ENCODE measurements around the gene CXCL5. TPM values are rescaled to one million over a fixed set of nuclear protein-coding genes. Genes with fewer than 3 reads are reported as not detected.
A peak's percentile ranks its signal among the peaks of the same experiment; 100 is the strongest.

CXCL5 gene
- total RNA-seq, 1 experiment from 2014 or later, result 0.51 TPM

DNA sequence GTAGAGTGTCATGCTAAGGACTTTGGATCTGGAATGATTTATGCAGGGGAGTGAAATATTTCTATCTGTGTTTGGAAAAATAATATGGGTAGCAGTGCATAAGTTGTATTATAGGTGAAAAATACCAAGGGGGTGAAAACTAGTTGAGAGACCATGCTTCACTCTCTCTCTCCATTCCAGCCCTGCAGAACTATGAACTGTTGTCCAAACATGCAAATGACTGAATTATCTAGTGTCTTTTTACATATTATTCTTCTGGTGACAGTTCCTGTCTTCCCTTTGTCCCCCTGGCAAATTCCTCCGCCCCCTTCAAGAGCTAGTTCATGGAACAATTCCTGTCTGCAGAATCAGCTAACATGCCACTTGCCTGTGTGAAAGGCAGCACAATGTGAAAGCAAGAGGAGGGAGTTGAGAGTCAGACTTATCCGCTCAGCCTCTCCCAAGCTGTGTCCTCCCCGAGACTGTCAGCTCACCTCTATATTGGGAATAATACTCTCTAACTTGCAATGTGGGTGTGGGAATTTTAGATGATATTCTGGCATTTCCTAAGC, 19.0 kb downstream of the CXCL5 start:
- H3K4me1 Mint-ChIP-seq (ENCODE audit: insufficient read depth, unreplicated experiment), result peaks cover 9% of the 10 kb centered on the region
- no peak for DNase-seq (ENCODE audit: unreplicated experiment)
- H3K27me3 Mint-ChIP-seq (ENCODE audit: insufficient read depth, unreplicated experiment), result no peaks in the 10 kb centered on the region
- no TSS peak for BruUV-seq (replicated peaks)
- H3K36me3 Mint-ChIP-seq (ENCODE audit: insufficient read depth, unreplicated experiment), result no peaks in the 10 kb centered on the region
- H3K9me3 Mint-ChIP-seq (ENCODE audit: unreplicated experiment), result no peaks in the 10 kb centered on the region
- TF ChIP-seq, protein P1, sequence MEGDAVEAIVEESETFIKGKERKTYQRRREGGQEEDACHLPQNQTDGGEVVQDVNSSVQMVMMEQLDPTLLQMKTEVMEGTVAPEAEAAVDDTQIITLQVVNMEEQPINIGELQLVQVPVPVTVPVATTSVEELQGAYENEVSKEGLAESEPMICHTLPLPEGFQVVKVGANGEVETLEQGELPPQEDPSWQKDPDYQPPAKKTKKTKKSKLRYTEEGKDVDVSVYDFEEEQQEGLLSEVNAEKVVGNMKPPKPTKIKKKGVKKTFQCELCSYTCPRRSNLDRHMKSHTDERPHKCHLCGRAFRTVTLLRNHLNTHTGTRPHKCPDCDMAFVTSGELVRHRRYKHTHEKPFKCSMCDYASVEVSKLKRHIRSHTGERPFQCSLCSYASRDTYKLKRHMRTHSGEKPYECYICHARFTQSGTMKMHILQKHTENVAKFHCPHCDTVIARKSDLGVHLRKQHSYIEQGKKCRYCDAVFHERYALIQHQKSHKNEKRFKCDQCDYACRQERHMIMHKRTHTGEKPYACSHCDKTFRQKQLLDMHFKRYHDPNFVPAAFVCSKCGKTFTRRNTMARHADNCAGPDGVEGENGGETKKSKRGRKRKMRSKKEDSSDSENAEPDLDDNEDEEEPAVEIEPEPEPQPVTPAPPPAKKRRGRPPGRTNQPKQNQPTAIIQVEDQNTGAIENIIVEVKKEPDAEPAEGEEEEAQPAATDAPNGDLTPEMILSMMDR (IDR thresholded peaks at IDR 0.05; ENCODE audit: unreplicated experiment), result no peak
- H3K4me3 Mint-ChIP-seq (ENCODE audit: unreplicated experiment), result no peak overlapping the region
- CTCF ChIA-PET, result interaction anchor here (0.9 kb wide), 1 partner anchor 12 kb away, joined by 3 read pairs; no protein-coding TSS in a partner anchor
- intact Hi-C loops (cut with micrococcal nuclease), result no loop called here
- H3K27ac Mint-ChIP-seq (ENCODE audit: low read depth, unreplicated experiment), result no peak overlapping the region
- POLR2A ChIA-PET, result no interaction called here

DNA sequence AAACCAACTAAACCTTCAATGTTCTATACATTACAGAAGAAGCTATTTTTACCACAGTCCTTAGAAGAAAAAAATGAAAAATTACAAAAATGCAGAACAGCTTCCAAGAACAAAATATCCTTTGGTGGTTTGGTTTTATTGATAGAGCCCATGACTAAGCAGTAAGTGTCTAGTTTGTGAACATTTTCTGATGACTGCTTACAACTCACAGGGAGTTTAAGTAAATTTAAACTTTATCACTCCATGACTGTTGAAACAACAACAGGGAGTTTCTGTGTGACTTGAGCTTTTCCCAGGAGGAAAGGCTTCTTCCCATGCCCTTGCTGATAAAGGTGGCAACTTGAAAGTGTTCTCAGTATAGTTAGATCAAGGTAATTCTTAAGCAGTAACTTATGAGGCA, 19.6 kb downstream of the CXCL5 start:
- TF ChIP-seq, protein P1 (IDR thresholded peaks at IDR 0.05; ENCODE audit: unreplicated experiment), result no peak
- peak; percentile 36 for DNase-seq (ENCODE audit: unreplicated experiment)
- H3K36me3 Mint-ChIP-seq (ENCODE audit: insufficient read depth, unreplicated experiment), result no peaks in the 10 kb centered on the region
- H3K4me1 Mint-ChIP-seq (ENCODE audit: insufficient read depth, unreplicated experiment), result peaks cover 9% of the 10 kb centered on the region
- no peak overlapping the region for H3K27ac Mint-ChIP-seq (ENCODE audit: low read depth, unreplicated experiment)
- no TSS peak for BruUV-seq (replicated peaks)
- no peak overlapping the region for H3K4me3 Mint-ChIP-seq (ENCODE audit: unreplicated experiment)
- ChIA-PET POLR2A (interaction anchor here (1.0 kb wide), 1 partner anchor 31 kb away, joined by 3 read pairs; no protein-coding TSS in a partner anchor), CTCF (interaction anchor here (0.9 kb wide), 1 partner anchor 11 kb away, joined by 3 read pairs; no protein-coding TSS in a partner anchor)
- H3K9me3 Mint-ChIP-seq (ENCODE audit: unreplicated experiment), result no peaks in the 10 kb centered on the region
- intact Hi-C loops (cut with micrococcal nuclease), result no loop called here
- H3K27me3 Mint-ChIP-seq (ENCODE audit: insufficient read depth, unreplicated experiment), result no peaks in the 10 kb centered on the region

DNA sequence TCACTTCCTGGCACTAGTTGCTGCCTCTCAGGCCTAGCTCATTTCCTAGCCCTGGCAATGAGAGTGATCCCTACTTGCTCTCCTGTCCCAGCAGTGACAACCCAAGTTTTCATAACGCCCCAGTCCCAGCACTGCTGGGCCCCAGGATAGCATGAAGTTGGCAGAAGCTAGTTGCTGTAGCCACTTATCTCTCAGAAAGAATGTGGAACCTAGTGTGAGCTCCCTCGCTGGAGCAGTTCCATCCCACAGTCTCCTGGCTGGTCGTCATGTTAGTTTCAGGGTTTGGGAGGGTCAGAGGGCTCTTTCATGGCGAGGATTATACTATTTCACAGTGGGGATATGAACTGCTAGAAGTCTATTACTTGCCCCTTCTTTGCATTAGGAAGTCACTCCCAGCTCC, 21.8 kb downstream of the CXCL5 start:
- Mint-ChIP-seq H3K4me1 (ENCODE audit: insufficient read depth, unreplicated experiment) (peaks cover 9% of the 10 kb centered on the region), H3K27ac (ENCODE audit: low read depth, unreplicated experiment) (no peak overlapping the region), H3K27me3 (ENCODE audit: insufficient read depth, unreplicated experiment) (no peaks in the 10 kb centered on the region), H3K9me3 (ENCODE audit: unreplicated experiment) (peaks cover 4% of the 10 kb centered on the region), H3K4me3 (ENCODE audit: unreplicated experiment) (no peak overlapping the region), H3K36me3 (ENCODE audit: insufficient read depth, unreplicated experiment) (no peaks in the 10 kb centered on the region)
- no TSS peak for BruUV-seq (replicated peaks)
- POLR2A ChIA-PET, result interaction anchor here (0.6 kb wide), 2 partner anchors 790 to 1521 kb away, joined by 3 to 4 read pairs; no protein-coding TSS in a partner anchor
- no peak for DNase-seq (ENCODE audit: unreplicated experiment)
- CTCF ChIA-PET, result interaction anchor here (0.6 kb wide), 1 partner anchor 13 kb away, joined by 3 read pairs; no protein-coding TSS in a partner anchor
- TF ChIP-seq, protein P1 (IDR thresholded peaks at IDR 0.05; ENCODE audit: unreplicated experiment), result no peak
- intact Hi-C loops (cut with micrococcal nuclease), result no loop called here

DNA sequence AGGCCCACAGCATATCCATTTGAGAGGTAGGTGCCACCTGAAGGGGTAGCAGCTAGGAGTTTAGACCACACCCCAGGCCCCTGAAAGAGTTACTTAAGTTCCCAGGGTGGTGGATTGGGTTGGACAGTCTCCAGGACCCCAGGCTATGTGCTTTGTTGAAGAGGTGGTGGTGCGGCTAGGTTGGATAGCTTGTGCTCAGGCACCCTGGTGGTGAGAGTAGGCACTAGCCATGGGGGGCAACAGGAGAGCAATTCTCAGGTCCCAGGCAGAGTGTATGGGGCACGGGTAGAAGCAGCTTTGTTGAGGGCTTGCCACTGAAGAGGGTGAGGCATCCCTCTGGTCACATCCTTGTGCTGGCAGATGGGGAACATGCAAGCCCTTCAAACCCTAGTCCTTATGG, 22.3 kb downstream of the CXCL5 start:
- ChIA-PET POLR2A (interaction anchor here (0.6 to 0.7 kb wide), 3 partner anchors 133 to 1521 kb away, joined by 3 to 4 read pairs (median 3); no protein-coding TSS in a partner anchor), CTCF (interaction anchor here (0.6 kb wide), 1 partner anchor 13 kb away, joined by 3 read pairs; no protein-coding TSS in a partner anchor)
- Mint-ChIP-seq H3K27me3 (ENCODE audit: insufficient read depth, unreplicated experiment) (no peaks in the 10 kb centered on the region), H3K9me3 (ENCODE audit: unreplicated experiment) (peaks cover 7% of the 10 kb centered on the region), H3K36me3 (ENCODE audit: insufficient read depth, unreplicated experiment) (no peaks in the 10 kb centered on the region), H3K4me1 (ENCODE audit: insufficient read depth, unreplicated experiment) (peaks cover 9% of the 10 kb centered on the region), H3K4me3 (ENCODE audit: unreplicated experiment) (no peak overlapping the region), H3K27ac (ENCODE audit: low read depth, unreplicated experiment) (no peak overlapping the region)
- no peak for DNase-seq (ENCODE audit: unreplicated experiment)
- TF ChIP-seq, protein P1 (IDR thresholded peaks at IDR 0.05; ENCODE audit: unreplicated experiment), result no peak
- intact Hi-C loops (cut with micrococcal nuclease), result no loop called here
- BruUV-seq (replicated peaks), result no TSS peak
